ENCODE results near the gene TPST1. TPM values are rescaled to one million over a fixed set of nuclear protein-coding genes. Genes with fewer than 3 reads are reported as not detected.

TPST1 gene
- total and polyA plus RNA-seq, 2 of the 8 experiments (the other 6 are each of a cell fraction or from before 2014, with no cell fraction given), result 8.2 to 18.4 TPM

- no peak for TF ChIP-seq FOSL1 (IDR thresholded peaks at IDR 0.05; ENCODE audit: insufficient read depth, low read depth, low read length)
- TF ChIP-seq CEBPB (IDR thresholded peaks at IDR 0.05; ENCODE audit: low read depth, low read length), result no peak
Observed at GRCh38 chr7:66181329-66181728, 23.8 kb upstream of the TPST1 start (continued).

Measured in H1 (cell line).